ENCODE data around the gene DYNLT1. TPM values are rescaled to one million over a fixed set of nuclear protein-coding genes. Genes with fewer than 3 reads are reported as not detected.

Gene DYNLT1
- total RNA-seq, 3 donors from 2014 or later, result 113 to 153 (median 147) TPM

- H3K4me3 ChIP-seq, result no peak overlapping the region
- DNase-seq, result no peak
- no peaks in the 10 kb centered on the region for H3K9me3 ChIP-seq
- intact Hi-C loops (cut with DNase I, micrococcal nuclease), result no loop called here
- H3K4me1 ChIP-seq (ENCODE audit: low read depth), result no peaks in the 10 kb centered on the region
- no peak for ATAC-seq
- TF ChIP-seq CTCF (IDR thresholded peaks at IDR 0.05), result no peak
- no peaks in the 10 kb centered on the region for H3K36me3 ChIP-seq (ENCODE audit: low read depth)
These were observed 47.7 kb downstream of the DYNLT1 start for GRCh38 chr6:158596861-158597260.

- Histone ChIP-seq H3K4me1 (ENCODE audit: low read depth) (no peaks in the 10 kb centered on the region), H3K9me3 (no peaks in the 10 kb centered on the region), H3K36me3 (ENCODE audit: low read depth) (no peaks in the 10 kb centered on the region), H3K4me3 (no peak overlapping the region)
- no peak for DNase-seq
- no peak for ATAC-seq
- TF ChIP-seq CTCF (IDR thresholded peaks at IDR 0.05), result no peak
- intact Hi-C loops (cut with DNase I, micrococcal nuclease), result no loop called here
These were observed 49.3 kb downstream of the DYNLT1 start for GRCh38 chr6:158595223-158595622.

GRCh38 chr6:158593670-158594069, 50.9 kb downstream of the DYNLT1 start:
- no peak for ATAC-seq
- DNase-seq, result no peak
- no peak for TF ChIP-seq CTCF (IDR thresholded peaks at IDR 0.05)
- H3K4me1 ChIP-seq (ENCODE audit: low read depth), result no peaks in the 10 kb centered on the region
- no peak overlapping the region for H3K4me3 ChIP-seq
- intact Hi-C loops (cut with DNase I, micrococcal nuclease), result no loop called here
- no peaks in the 10 kb centered on the region for H3K9me3 ChIP-seq
- no peaks in the 10 kb centered on the region for H3K36me3 ChIP-seq (ENCODE audit: low read depth)

- no peak overlapping the region for H3K4me3 ChIP-seq
- no peak for DNase-seq
- TF ChIP-seq CTCF (IDR thresholded peaks at IDR 0.05), result no peak
- ATAC-seq, result no peak
- H3K36me3 ChIP-seq (ENCODE audit: low read depth), result no peaks in the 10 kb centered on the region
- H3K4me1 ChIP-seq (ENCODE audit: low read depth), result no peaks in the 10 kb centered on the region
- intact Hi-C loops (cut with DNase I, micrococcal nuclease), result no loop called here
- no peaks in the 10 kb centered on the region for H3K9me3 ChIP-seq
These were observed 52.7 kb downstream of the DYNLT1 start for GRCh38 chr6:158591810-158592209.

GRCh38 chr6:158591134-158591809, 53.3 kb downstream of the DYNLT1 start:
- DNase-seq (no peak), ATAC-seq (no peak)
- H3K36me3 ChIP-seq (ENCODE audit: low read depth), result no peaks in the 10 kb centered on the region
- intact Hi-C loops (cut with DNase I, micrococcal nuclease), result no loop called here
- H3K4me1 ChIP-seq (ENCODE audit: low read depth), result no peaks in the 10 kb centered on the region
- TF ChIP-seq CTCF (IDR thresholded peaks at IDR 0.05), result no peak
- H3K9me3 ChIP-seq, result no peaks in the 10 kb centered on the region
- H3K4me3 ChIP-seq, result no peak overlapping the region

- TF ChIP-seq CTCF (IDR thresholded peaks at IDR 0.05), result no peak
- no peaks in the 10 kb centered on the region for H3K4me1 ChIP-seq (ENCODE audit: low read depth)
- no peaks in the 10 kb centered on the region for H3K9me3 ChIP-seq
- ATAC-seq (no peak), DNase-seq (no peak)
- intact Hi-C loops (cut with DNase I, micrococcal nuclease), result no loop called here
- no peak overlapping the region for H3K4me3 ChIP-seq
- H3K36me3 ChIP-seq (ENCODE audit: low read depth), result no peaks in the 10 kb centered on the region
These were observed 55.2 kb downstream of the DYNLT1 start for GRCh38 chr6:158589366-158589765.
